HTERT RPE-1 (cell line): ENCODE data around the gene VSIG10.
"Not testable (repeated sequence)": the region's sequence is repeated elsewhere in the genome, so short reads cannot be mapped to it uniquely, and the experiment has no call there.

ENCODE experiments used
- in situ Hi-C: fragments of 300-500 bp; cut with MboI; formaldehyde crosslinking; loops from 4 replicates; pipeline ENCODE4 v1.14.3; 2020; ENCODE audit warnings: low sequenced_read_pairs

Gene VSIG10

GRCh38 chr12:118035190-118036041 lies 68.4 kb downstream of the VSIG10 start:
- in situ Hi-C loops, result no loop called here

- in situ Hi-C loops, result no loop called here
Observed at GRCh38 chr12:118034429-118035189, 69.2 kb downstream of the VSIG10 start.

- in situ Hi-C loops, result no loop called here
Observed at GRCh38 chr12:118033902-118034301, 69.9 kb downstream of the VSIG10 start.

GRCh38 chr12:118033323-118033722 lies 70.5 kb downstream of the VSIG10 start:
- in situ Hi-C loops, result no loop called here

GRCh38 chr12:118032188-118032587 lies 71.6 kb downstream of the VSIG10 start:
- in situ Hi-C loops, result no loop called here

GRCh38 chr12:118029166-118029565 lies 74.6 kb downstream of the VSIG10 start:
- in situ Hi-C loops, result no loop called here

- in situ Hi-C loops, result no loop called here
Observed at GRCh38 chr12:118025168-118025567, 78.6 kb downstream of the VSIG10 start.

- in situ Hi-C loops, result no loop called here
Observed at GRCh38 chr12:118023301-118023860, 80.4 kb downstream of the VSIG10 start.

GRCh38 chr12:118022728-118023109 lies 81.1 kb downstream of the VSIG10 start:
- in situ Hi-C loops, result no loop called here

- in situ Hi-C loops, result not testable (repeated sequence)
Observed at GRCh38 chr12:118022097-118022727, 81.6 kb downstream of the VSIG10 start.

GRCh38 chr12:118020036-118020435 lies 83.8 kb downstream of the VSIG10 start:
- in situ Hi-C loops, result no loop called here

- in situ Hi-C loops, result no loop called here
Observed at GRCh38 chr12:118017926-118018325, 85.9 kb downstream of the VSIG10 start.

GRCh38 chr12:118016424-118017264 lies 87.2 kb downstream of the VSIG10 start, which contains the start of gene RFC5:
TSS of gene RFC5 (plus strand) at chr12:118016703. CDS start at chr12:118016828, 125 bp downstream.
- in situ Hi-C loops, result no loop called here

GRCh38 chr12:118015944-118016343 lies 87.9 kb downstream of the VSIG10 start:
- in situ Hi-C loops, result no loop called here

GRCh38 chr12:118015306-118015705 lies 88.5 kb downstream of the VSIG10 start:
- in situ Hi-C loops, result no loop called here
